T-helper 17 cell (primary cell): ENCODE measurements around the gene ARMH3. TPM values are rescaled to one million over a fixed set of nuclear protein-coding genes. Genes with fewer than 3 reads are reported as not detected.
A peak's percentile ranks its signal among the peaks of the same experiment; 100 is the strongest.

Experiments used
- ATAC-seq: fragments of 150-1000 bp; cut with Tn5 transposase; 2 replicates; pipeline ENCODE4 v1.10.0; 2021; ENCODE audit warnings: mild to moderate bottlenecking, moderate library complexity
- DNase-seq, 3 donors: peaks; one replicate each; pipeline versions ENCODE4 v3.0.0 to v3.0.0-alpha.2; 2020 to 2021
- H3K9me3 ChIP-seq: one replicate; pipeline ENCODE4 v1.7.0; 2013; ENCODE audit warnings: low read length, mild to moderate bottlenecking; ENCODE audit not compliant: control insufficient read depth, poor library complexity, severe bottlenecking
- H3K27ac Mint-ChIP-seq: one replicate; pipeline ENCODE4 v1.8.0; 2022; ENCODE audit warnings: mild to moderate bottlenecking, moderate library complexity, mixed read lengths
- H3K27me3 Mint-ChIP-seq: one replicate; pipeline ENCODE4 v1.8.0; 2022; ENCODE audit warnings: mixed read lengths
- H3K36me3 Mint-ChIP-seq: one replicate; pipeline ENCODE4 v1.8.0; 2022; ENCODE audit warnings: low read depth, mixed read lengths
- H3K4me1 Mint-ChIP-seq: one replicate; pipeline ENCODE4 v1.8.0; 2022; ENCODE audit warnings: mild to moderate bottlenecking, mixed read lengths
- H3K4me3 Mint-ChIP-seq: one replicate; pipeline ENCODE4 v1.8.0; 2022; ENCODE audit warnings: mild to moderate bottlenecking, moderate library complexity, mixed read lengths
- total RNA-seq, 4 donors: library from RNA in 2 of 4; stranded (reverse) in 2 of 4; gene quantifications; one replicate each; pipeline ENCODE4 v1.2.3 and lab custom pipeline; 2022 to 2026

ARMH3 gene
- total RNA-seq, 2 donors from 2014 or later, result 25.6 to 27.2 TPM

DNA sequence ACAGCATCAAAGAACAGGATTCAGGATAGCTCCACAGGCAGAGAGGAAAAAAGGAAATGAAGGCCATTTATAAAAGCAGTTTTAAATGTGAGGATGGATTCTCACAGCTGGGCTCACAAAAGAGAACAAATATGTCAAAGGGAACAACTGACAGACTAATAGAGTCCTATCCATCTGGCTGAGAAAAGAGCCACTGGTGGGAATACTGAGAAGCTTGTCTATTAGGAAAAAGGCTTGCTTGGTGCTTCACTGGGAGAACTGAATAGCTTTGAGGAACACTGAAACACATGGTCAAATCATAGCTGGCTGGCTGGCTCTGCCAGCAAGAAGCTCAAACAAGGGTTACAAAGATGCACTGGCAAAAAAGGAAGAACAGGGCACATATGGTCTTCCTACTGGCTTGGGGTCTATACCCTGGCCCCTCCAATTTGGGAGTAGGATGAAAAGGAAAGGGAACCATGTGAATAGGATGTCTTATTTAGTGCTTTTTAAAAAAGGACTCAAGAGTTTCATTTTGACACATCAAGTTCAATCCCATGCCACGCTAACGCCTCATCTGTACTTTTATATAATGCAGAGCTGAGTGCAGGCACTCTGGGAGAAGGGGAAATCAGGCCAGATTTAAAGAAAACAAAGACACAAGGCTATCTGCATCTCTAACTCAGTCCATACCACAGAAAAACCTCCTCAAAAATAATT lies 167.6 kb downstream of the ARMH3 start:
- no peaks in the 10 kb centered on the region for H3K9me3 ChIP-seq
- DNase-seq, result no peak
- Mint-ChIP-seq H3K27me3 (no peaks in the 10 kb centered on the region), H3K27ac (no peak overlapping the region), H3K4me1 (peaks cover 10% of the 10 kb centered on the region), H3K36me3 (peaks cover 2% of the 10 kb centered on the region), H3K4me3 (no peak overlapping the region)
- ATAC-seq, result no peak

- Mint-ChIP-seq H3K27me3 (no peaks in the 10 kb centered on the region), H3K27ac (no peak overlapping the region), H3K36me3 (peaks cover 2% of the 10 kb centered on the region), H3K4me3 (no peak overlapping the region), H3K4me1 (peaks cover 9% of the 10 kb centered on the region)
- H3K9me3 ChIP-seq, result no peaks in the 10 kb centered on the region
- no peak for ATAC-seq
- no peak for DNase-seq
These were observed 168.2 kb downstream of the ARMH3 start for GRCh38 chr10:101887775-101888174.

- Mint-ChIP-seq H3K36me3 (peaks cover 2% of the 10 kb centered on the region), H3K4me3 (no peak overlapping the region), H3K4me1 (peaks cover 11% of the 10 kb centered on the region), H3K27me3 (no peaks in the 10 kb centered on the region), H3K27ac (peak overlapping the region; percentile 29)
- no peaks in the 10 kb centered on the region for H3K9me3 ChIP-seq
- no peak for ATAC-seq
- no peak for DNase-seq
These were observed 169.3 kb downstream of the ARMH3 start for GRCh38 chr10:101886521-101887312.

GRCh38 chr10:101881036-101881774 lies 174.8 kb downstream of the ARMH3 start:
- DNase-seq (no peak), ATAC-seq (no peak)
- no peak overlapping the region for H3K4me3 Mint-ChIP-seq
- H3K4me1 Mint-ChIP-seq, result peaks cover 10% of the 10 kb centered on the region
- no peak overlapping the region for H3K27ac Mint-ChIP-seq
- H3K27me3 Mint-ChIP-seq, result no peaks in the 10 kb centered on the region
- peaks cover 5% of the 10 kb centered on the region for H3K36me3 Mint-ChIP-seq
- no peaks in the 10 kb centered on the region for H3K9me3 ChIP-seq

GRCh38 chr10:101880232-101880573 lies 175.8 kb downstream of the ARMH3 start:
- ATAC-seq, result no peak
- H3K4me1 Mint-ChIP-seq, result peaks cover 17% of the 10 kb centered on the region
- DNase-seq, result no peak
- H3K36me3 Mint-ChIP-seq, result peaks cover 3% of the 10 kb centered on the region
- H3K27ac Mint-ChIP-seq, result no peak overlapping the region
- no peak overlapping the region for H3K4me3 Mint-ChIP-seq
- no peaks in the 10 kb centered on the region for H3K27me3 Mint-ChIP-seq
- no peaks in the 10 kb centered on the region for H3K9me3 ChIP-seq

DNA sequence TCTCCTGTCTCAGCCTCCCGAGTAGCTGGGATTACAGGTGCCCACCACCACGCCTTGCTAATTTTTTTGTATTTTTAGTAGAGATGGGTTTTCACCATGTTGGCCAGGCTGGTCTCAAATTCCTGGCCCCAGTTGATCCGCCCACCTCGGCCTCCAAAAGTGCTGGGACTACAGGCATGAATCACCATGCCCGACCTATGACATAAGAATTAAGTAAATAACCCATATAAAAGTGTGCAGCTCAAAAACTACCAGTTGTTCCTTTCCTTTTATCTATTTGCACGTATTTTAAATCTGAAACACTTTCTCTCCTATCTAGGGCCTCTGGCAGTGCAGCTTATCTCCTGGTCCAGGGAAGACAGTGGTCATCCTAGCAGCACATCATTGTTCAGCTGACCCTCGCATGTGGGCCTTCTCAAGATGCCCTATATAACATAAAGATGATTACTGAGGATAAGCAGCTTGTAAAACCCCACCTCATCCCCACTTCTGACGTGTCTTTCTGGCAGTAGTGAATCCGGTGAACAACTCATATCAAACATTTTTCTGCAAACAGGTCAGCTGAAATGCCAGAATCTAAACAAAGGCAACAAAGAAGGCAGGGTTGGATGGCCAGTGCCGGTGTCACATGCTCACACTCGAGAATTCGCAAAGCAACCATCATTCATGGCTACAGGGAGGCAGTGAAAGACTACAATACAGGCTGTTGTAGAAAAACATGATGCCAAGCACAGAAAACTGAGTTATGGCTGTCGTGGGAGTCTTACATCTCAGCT lies 176.3 kb downstream of the ARMH3 start:
- Mint-ChIP-seq H3K4me1 (peaks cover 18% of the 10 kb centered on the region), H3K27me3 (no peaks in the 10 kb centered on the region), H3K36me3 (peaks cover 3% of the 10 kb centered on the region), H3K4me3 (no peak overlapping the region), H3K27ac (no peak overlapping the region)
- ATAC-seq, result no peak
- H3K9me3 ChIP-seq, result no peaks in the 10 kb centered on the region
- DNase-seq, result no peak

DNA sequence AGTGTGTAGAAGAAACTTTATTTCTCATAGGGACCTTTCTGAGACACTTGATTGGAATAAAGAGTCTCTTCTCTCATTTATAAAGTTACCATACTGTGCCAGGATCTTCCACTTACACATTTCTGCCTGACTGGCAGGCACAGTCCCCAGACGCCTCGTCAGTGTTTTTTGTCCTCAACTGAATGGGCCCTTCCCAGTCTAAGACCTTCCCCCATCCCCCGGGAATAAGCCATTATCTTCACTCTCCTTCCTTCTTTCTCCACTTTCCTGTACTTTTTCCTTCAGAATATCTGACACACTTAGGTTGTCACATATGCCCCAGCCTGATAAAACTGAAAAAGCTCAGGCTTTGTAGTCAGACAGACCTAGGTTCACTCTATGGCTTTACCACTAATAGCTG lies 177.1 kb downstream of the ARMH3 start:
- ATAC-seq (no peak), DNase-seq (no peak)
- no peak overlapping the region for H3K4me3 Mint-ChIP-seq
- H3K27ac Mint-ChIP-seq, result peak overlapping the region; percentile 16
- no peaks in the 10 kb centered on the region for H3K27me3 Mint-ChIP-seq
- H3K9me3 ChIP-seq, result no peaks in the 10 kb centered on the region
- H3K4me1 Mint-ChIP-seq, result peaks cover 15% of the 10 kb centered on the region
- H3K36me3 Mint-ChIP-seq, result peaks cover 3% of the 10 kb centered on the region

DNA sequence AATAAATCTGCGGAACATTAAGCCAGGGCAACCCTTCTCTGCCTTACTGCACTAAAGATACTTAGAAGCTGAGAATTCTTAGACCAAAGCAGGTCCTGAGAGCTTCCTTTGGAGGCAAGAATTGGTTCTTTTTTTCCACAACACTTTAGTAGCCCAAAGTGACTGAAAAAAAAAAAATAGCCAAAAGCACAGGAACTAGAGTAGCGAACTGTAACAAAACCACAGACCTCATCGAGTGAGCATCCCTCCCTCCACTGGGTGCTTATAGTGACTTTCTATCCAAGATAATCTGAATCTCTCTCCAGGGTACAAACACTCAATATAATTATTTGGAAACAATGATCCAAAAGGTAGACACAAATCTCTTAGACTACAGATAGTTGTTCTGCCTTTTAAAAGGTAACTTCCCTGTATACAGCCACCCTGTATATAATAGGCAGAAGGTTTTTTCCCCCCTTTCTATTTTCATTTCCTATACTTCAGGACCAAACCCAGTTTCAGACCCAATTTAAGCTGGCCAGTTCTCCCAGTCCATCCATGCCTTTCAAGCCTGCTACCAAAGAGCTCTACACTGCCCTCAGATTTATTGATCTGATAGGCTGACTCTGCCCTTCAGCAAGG lies 180.8 kb downstream of the ARMH3 start:
- ATAC-seq (no peak), DNase-seq (no peak)
- H3K27ac Mint-ChIP-seq, result no peak overlapping the region
- H3K9me3 ChIP-seq, result no peaks in the 10 kb centered on the region
- H3K4me1 Mint-ChIP-seq, result peaks cover 12% of the 10 kb centered on the region
- H3K4me3 Mint-ChIP-seq, result no peak overlapping the region
- no peaks in the 10 kb centered on the region for H3K27me3 Mint-ChIP-seq
- peaks cover 3% of the 10 kb centered on the region for H3K36me3 Mint-ChIP-seq

DNA sequence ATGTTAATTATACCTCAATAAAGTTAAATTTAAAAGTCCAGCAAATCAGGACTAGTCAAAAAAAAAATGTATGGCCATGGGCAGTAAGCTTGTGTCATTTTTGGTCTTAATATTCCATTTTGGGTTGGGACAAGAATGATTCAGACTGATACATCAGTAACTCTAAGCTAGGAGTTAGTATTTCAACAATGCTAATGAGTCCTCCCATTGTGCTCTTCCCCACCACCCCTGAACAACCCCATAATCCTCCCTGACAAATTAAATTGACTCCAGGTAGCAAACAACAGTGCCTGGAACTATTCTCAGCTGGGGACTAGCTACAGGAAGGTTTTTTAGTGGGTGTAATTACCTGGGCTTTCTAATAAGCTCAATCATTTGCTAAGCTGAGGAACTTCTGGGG lies 181.7 kb downstream of the ARMH3 start:
- Mint-ChIP-seq H3K4me1 (peaks cover 12% of the 10 kb centered on the region), H3K27me3 (no peaks in the 10 kb centered on the region), H3K27ac (no peak overlapping the region), H3K36me3 (peaks cover 3% of the 10 kb centered on the region), H3K4me3 (no peak overlapping the region)
- no peaks in the 10 kb centered on the region for H3K9me3 ChIP-seq
- no peak for ATAC-seq
- DNase-seq, result no peak

DNA sequence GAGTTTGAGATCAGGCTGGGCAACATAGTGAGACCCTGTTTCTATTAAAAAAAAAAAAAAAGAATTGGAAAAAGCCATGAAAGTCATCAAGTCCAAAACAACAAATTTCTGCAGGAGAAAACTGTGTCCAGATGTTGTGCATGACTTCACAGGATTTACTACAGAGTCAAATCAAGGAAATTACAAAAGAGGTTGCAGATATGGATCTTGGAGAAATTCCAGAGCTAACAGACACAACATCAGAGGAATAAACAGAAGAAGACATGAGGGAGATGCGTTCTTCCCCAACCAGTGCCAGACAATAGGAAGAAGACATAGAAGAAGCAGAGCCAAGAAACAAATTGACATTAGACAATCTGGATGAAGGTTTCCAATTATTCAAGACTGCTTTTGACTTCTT lies 188.0 kb downstream of the ARMH3 start:
- H3K36me3 Mint-ChIP-seq, result no peaks in the 10 kb centered on the region
- no peak for ATAC-seq

GRCh38 chr10:101859530-101859929 lies 196.4 kb downstream of the ARMH3 start:
- no peak overlapping the region for H3K4me3 Mint-ChIP-seq
- H3K27me3 Mint-ChIP-seq, result no peaks in the 10 kb centered on the region
- DNase-seq, result no peak
- peaks cover 7% of the 10 kb centered on the region for H3K36me3 Mint-ChIP-seq
- no peaks in the 10 kb centered on the region for H3K9me3 ChIP-seq
- H3K27ac Mint-ChIP-seq, result no peak overlapping the region
- peaks cover 20% of the 10 kb centered on the region for H3K4me1 Mint-ChIP-seq
- no peak for ATAC-seq

More for the DNA sequence above, 188.0 kb downstream of the ARMH3 start:
- no peaks in the 10 kb centered on the region for H3K9me3 ChIP-seq
- DNase-seq, result no peak
- Mint-ChIP-seq H3K27me3 (no peaks in the 10 kb centered on the region), H3K4me3 (no peak overlapping the region), H3K27ac (no peak overlapping the region), H3K4me1 (peaks cover 5% of the 10 kb centered on the region)

DNA sequence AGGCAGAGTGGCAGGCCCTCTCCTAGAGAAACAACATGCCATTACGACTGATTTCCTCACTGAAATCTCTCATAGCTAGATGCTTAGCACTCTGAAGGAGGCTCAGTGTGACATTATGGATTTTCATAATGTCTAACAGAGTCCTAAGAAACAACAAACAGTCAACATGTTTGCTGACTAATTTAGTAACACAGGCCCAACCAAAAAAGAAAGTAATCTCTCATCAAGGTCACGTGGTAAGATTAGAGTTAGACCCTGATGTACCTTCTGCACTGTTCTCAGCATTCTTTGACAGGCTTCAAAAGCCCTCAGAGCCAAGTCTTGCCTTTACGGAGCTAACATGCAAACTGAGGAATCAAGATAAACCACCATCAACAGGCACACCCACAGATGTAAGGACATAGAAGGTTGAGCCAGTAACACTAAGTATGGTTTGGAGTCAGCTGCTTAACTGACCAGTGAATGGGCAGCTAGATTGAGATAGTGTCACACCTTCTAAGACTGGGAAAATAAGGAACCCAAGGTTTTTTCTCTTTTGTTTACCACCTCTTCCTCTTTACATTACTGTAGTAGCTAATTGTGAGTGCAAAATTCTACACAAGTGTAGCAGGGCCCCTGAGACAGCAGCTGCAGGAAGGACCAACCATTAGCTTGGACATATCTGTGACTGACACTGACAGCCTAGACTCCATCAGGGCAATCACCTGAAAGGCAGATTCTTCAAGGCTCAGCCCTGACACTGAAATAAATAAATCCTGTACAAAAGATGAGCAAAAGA lies 197.1 kb downstream of the ARMH3 start:
- Mint-ChIP-seq H3K27ac (peak overlapping the region; percentile 27), H3K4me3 (no peak overlapping the region), H3K36me3 (peaks cover 7% of the 10 kb centered on the region), H3K27me3 (no peaks in the 10 kb centered on the region), H3K4me1 (peaks cover 17% of the 10 kb centered on the region)
- ATAC-seq (peak; percentile 44), DNase-seq (no peak)
- H3K9me3 ChIP-seq, result no peaks in the 10 kb centered on the region
